OCI-LY3 (cell line): ENCODE data around the gene CTNNA3.

Experiments used
- EZH2phosphoT487 ChIP-seq: fragments of 200-600 bp; shearing (Covaris generic); IDR thresholded peaks from 2 replicates; pipeline ENCODE4 v1.6.1; 2018; ENCODE audit warnings: antibody characterized with exemption, mixed run types, low read depth
- TF ChIP-seq, protein P1 (sequence below): fragments of 200-600, 300-600 bp; sonication (generic); IDR thresholded peaks from 2 replicates; pipeline ENCODE4 v1.5.1; 2014; ENCODE audit warnings: antibody characterized with exemption, low read length, low read depth

DNA sequence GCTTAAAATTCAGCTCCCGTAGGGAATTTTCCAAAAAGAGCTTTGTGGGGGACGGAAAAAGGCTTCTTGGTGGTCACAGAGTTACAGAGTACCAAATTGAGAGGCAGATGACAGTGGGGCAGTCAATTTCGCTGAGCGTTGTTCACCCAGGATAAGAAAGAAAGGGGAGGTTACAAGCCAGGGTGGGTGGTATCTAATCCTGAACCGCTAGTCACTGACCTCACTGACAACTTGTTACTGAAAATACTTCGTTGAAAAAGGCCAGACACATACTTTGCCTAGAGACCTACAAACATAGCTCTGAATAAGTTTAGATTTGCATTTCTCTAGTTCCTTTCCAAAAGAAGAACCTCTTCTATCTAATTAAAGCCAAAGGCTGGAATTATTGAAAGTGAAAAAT, at the start of gene CTNNA3:
- TF ChIP-seq, protein P1, sequence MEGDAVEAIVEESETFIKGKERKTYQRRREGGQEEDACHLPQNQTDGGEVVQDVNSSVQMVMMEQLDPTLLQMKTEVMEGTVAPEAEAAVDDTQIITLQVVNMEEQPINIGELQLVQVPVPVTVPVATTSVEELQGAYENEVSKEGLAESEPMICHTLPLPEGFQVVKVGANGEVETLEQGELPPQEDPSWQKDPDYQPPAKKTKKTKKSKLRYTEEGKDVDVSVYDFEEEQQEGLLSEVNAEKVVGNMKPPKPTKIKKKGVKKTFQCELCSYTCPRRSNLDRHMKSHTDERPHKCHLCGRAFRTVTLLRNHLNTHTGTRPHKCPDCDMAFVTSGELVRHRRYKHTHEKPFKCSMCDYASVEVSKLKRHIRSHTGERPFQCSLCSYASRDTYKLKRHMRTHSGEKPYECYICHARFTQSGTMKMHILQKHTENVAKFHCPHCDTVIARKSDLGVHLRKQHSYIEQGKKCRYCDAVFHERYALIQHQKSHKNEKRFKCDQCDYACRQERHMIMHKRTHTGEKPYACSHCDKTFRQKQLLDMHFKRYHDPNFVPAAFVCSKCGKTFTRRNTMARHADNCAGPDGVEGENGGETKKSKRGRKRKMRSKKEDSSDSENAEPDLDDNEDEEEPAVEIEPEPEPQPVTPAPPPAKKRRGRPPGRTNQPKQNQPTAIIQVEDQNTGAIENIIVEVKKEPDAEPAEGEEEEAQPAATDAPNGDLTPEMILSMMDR: no peak
- TF ChIP-seq EZH2phosphoT487: no peak
